Panc1 (cell line): ENCODE results near the gene CEP128.

ENCODE experiments used
- POLR2AphosphoS5 ChIP-seq: IDR thresholded peaks from 2 replicates; pipeline ENCODE4 v1.6.1; 2012; ENCODE audit warnings: mild to moderate bottlenecking, low read depth, low read length, moderate library complexity
- SIN3A ChIP-seq: IDR thresholded peaks from 2 replicates; pipeline ENCODE4 v1.6.1; 2012; ENCODE audit warnings: low read depth, mild to moderate bottlenecking, low read length, moderate library complexity, borderline replicate concordance; ENCODE audit not compliant: insufficient read depth
- TF ChIP-seq, protein P1 (sequence below): fragments of 450-650 bp; IDR thresholded peaks from 2 replicates; pipeline ENCODE4 v1.5.1; 2017; ENCODE audit warnings: mild to moderate bottlenecking
- TF ChIP-seq, protein P2 (sequence below), 2 experiments: IDR thresholded peaks; 2 replicates each; pipeline ENCODE4 v1.6.1; 2011 to 2012; ENCODE audit warnings: low read depth in 2 of 2, control low read depth in 1 of 2, low read length in 1 of 2, mild to moderate bottlenecking in 1 of 2, moderate library complexity in 1 of 2; ENCODE audit not compliant: insufficient read depth in 1 of 2

DNA sequence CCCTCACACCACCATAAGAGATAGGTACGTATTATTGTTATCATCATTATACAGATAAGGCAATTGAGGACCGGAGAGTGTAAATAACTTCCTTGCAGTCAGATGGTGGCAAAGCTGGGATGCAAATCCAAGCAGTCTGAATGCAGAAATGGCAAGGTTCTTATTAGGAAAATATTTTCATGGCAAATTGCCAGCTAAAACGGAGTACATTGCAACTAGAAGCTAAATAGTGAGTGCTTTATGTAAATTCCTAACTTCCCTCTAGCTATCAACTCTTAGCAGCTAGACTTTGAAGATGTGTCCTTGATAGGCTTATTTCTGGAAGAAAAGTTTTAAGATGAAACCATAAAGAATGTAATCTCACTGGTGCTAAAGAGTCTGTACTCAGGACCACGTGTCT is 406.4 kb downstream of the CEP128 start:
- TF ChIP-seq SIN3A (no peak), POLR2AphosphoS5 (no peak)
- TF ChIP-seq, protein P1, sequence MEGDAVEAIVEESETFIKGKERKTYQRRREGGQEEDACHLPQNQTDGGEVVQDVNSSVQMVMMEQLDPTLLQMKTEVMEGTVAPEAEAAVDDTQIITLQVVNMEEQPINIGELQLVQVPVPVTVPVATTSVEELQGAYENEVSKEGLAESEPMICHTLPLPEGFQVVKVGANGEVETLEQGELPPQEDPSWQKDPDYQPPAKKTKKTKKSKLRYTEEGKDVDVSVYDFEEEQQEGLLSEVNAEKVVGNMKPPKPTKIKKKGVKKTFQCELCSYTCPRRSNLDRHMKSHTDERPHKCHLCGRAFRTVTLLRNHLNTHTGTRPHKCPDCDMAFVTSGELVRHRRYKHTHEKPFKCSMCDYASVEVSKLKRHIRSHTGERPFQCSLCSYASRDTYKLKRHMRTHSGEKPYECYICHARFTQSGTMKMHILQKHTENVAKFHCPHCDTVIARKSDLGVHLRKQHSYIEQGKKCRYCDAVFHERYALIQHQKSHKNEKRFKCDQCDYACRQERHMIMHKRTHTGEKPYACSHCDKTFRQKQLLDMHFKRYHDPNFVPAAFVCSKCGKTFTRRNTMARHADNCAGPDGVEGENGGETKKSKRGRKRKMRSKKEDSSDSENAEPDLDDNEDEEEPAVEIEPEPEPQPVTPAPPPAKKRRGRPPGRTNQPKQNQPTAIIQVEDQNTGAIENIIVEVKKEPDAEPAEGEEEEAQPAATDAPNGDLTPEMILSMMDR = no peak
- TF ChIP-seq, protein P2, sequence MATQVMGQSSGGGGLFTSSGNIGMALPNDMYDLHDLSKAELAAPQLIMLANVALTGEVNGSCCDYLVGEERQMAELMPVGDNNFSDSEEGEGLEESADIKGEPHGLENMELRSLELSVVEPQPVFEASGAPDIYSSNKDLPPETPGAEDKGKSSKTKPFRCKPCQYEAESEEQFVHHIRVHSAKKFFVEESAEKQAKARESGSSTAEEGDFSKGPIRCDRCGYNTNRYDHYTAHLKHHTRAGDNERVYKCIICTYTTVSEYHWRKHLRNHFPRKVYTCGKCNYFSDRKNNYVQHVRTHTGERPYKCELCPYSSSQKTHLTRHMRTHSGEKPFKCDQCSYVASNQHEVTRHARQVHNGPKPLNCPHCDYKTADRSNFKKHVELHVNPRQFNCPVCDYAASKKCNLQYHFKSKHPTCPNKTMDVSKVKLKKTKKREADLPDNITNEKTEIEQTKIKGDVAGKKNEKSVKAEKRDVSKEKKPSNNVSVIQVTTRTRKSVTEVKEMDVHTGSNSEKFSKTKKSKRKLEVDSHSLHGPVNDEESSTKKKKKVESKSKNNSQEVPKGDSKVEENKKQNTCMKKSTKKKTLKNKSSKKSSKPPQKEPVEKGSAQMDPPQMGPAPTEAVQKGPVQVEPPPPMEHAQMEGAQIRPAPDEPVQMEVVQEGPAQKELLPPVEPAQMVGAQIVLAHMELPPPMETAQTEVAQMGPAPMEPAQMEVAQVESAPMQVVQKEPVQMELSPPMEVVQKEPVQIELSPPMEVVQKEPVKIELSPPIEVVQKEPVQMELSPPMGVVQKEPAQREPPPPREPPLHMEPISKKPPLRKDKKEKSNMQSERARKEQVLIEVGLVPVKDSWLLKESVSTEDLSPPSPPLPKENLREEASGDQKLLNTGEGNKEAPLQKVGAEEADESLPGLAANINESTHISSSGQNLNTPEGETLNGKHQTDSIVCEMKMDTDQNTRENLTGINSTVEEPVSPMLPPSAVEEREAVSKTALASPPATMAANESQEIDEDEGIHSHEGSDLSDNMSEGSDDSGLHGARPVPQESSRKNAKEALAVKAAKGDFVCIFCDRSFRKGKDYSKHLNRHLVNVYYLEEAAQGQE (IDR thresholded peaks at IDR 0.05; ENCODE audit: insufficient read depth in 1 of 2, low read depth in 2 of 2, low read length in 1 of 2) = no peak
